GM12891 (cell line): ENCODE results near the gene ZC3H4.

Source experiments
- POLR2A ChIP-seq: IDR thresholded peaks from 2 replicates; pipeline ENCODE4 v1.6.1; 2011; ENCODE audit warnings: low read depth, low read length, control low read depth
- POLR2AphosphoS5 ChIP-seq: IDR thresholded peaks from 2 replicates; pipeline ENCODE4 v1.6.1; 2011; ENCODE audit warnings: low read depth, low read length, control low read depth
- POU2F2 ChIP-seq: IDR thresholded peaks from 2 replicates; pipeline ENCODE4 v1.6.1; 2011; ENCODE audit warnings: low read depth, mild to moderate bottlenecking, control low read depth, low read length, moderate library complexity
- SPI1 ChIP-seq: IDR thresholded peaks from 2 replicates; pipeline ENCODE4 v1.6.1; 2011; ENCODE audit warnings: low read depth, low read length, control low read depth
- TAF1 ChIP-seq: IDR thresholded peaks from 2 replicates; pipeline ENCODE4 v1.6.1; 2011; ENCODE audit warnings: low read depth, low read length, control low read depth

DNA sequence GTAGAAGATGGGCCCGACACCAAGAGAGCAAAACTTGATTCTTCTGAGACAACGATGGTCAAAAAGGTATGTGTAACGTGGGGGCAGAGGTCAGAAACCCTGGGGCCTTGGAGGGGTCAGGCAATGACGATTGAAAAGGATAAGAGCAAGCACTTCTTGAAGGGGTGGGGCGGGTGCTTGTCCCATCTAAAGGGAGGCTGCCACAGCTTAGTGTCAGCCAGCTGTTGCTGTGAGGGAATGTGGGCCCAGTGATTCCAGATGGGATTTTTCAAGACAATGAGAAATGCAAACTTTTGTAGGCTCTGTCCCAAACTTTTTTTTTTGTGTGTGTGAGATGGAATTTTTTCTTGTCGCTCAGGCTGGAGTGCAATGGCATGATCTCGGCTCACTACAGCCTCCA, 41.6 kb upstream of the ZC3H4 start:
- TF ChIP-seq TAF1 (no peak), POLR2A (no peak), POLR2AphosphoS5 (no peak), POU2F2 (no peak), SPI1 (no peak)
